Gastrocnemius medialis (tissue), 4 donors: ENCODE results near the gene SRD5A2. TPM values are rescaled to one million over a fixed set of nuclear protein-coding genes. Genes with fewer than 3 reads are reported as not detected.

Source experiments
- ATAC-seq, 2 donors: fragments of 150-250 bp; one replicate each; pipeline ENCODE4 v1.9.1; 2016
- DNase-seq, 2 donors: peaks; one replicate each; pipeline ENCODE4 v3.0.0-alpha.2; 2019
- H3K27ac ChIP-seq, 4 donors: fragments of 200-600 bp; sonication (generic); 1 replicate in 1 of 4; 2 replicates in 3 of 4; pipeline ENCODE4 v1.5.1; 2016 to 2018; ENCODE audit warnings: mild to moderate bottlenecking in 2 of 4, moderate library complexity in 1 of 4
- H3K27me3 ChIP-seq, 3 donors: fragments of 200-600 bp; sonication (generic) in 2 of 3; 1 replicate in 1 of 3; 2 replicates in 2 of 3; pipeline versions ENCODE4 v1.5.1 to v1.6.0; 2016 to 2019; ENCODE audit warnings: mild to moderate bottlenecking in 1 of 3, moderate library complexity in 1 of 3
- H3K36me3 ChIP-seq, 2 donors: fragments of 200-600 bp; sonication (generic) in 1 of 2; one replicate each; pipeline ENCODE4 v1.5.1; 2017 to 2018
- H3K4me1 ChIP-seq, 2 donors: fragments of 200-600 bp; sonication (generic) in 1 of 2; one replicate each; pipeline ENCODE4 v1.5.1; 2016 to 2017; ENCODE audit warnings: mild to moderate bottlenecking in 2 of 2
- H3K4me3 ChIP-seq, 4 donors: fragments of 200-600 bp; sonication (generic) in 3 of 4; 1 replicate in 1 of 4; 2 replicates in 3 of 4; pipeline ENCODE4 v1.5.1; 2016 to 2019; ENCODE audit warnings: mild to moderate bottlenecking in 2 of 4
- H3K9me3 ChIP-seq, 3 donors: fragments of 200-600 bp; sonication (generic) in 2 of 3; 1 replicate in 1 of 3; 2 replicates in 2 of 3; pipeline ENCODE4 v1.5.1; 2016 to 2019
- CTCF ChIP-seq, 5 experiments: fragments of 450-650 bp in 3 of 5; fragments of 200-600 bp in 2 of 5; sonication (generic) in 2 of 5; IDR thresholded peaks in 4 of 5; conservative IDR thresholded peaks in 1 of 5; 1 replicate in 4 of 5; 2 replicates in 1 of 5; pipeline ENCODE4 v1.5.1; 2016 to 2019; ENCODE audit warnings: antibody characterized with exemption in 5 of 5, mild to moderate bottlenecking in 3 of 5, moderate library complexity in 3 of 5
- POLR2A ChIP-seq, 2 donors: fragments of 450-650 bp; IDR thresholded peaks; one replicate each; pipeline ENCODE4 v1.6.1; 2017; ENCODE audit warnings: antibody characterized with exemption in 2 of 2, mild to moderate bottlenecking in 2 of 2, moderate library complexity in 2 of 2
- in situ Hi-C, 4 donors: fragments of 200-750 bp; cut with MboI; loops; one replicate each; pipeline versions ENCODE4 v1.15.0 to v1.8.0; 2017; ENCODE audit warnings: low sequenced_read_pairs in 4 of 4
- intact Hi-C: fragments of 100-400 bp; cut with DNase I; formaldehyde crosslinking; loops from one replicate; pipeline ENCODE4 v1.15.1; 2023; ENCODE audit warnings: low total_unique reads
- total RNA-seq, 4 donors: library from RNA; depleted of rRNA; stranded (reverse); fragments of >200 nt; gene quantifications; one replicate each; pipeline versions ENCODE4 v1.1.0 to v1.2.3, GENCODE V29; 2016

SRD5A2 gene
- total RNA-seq, 4 donors from 2014 or later = 0.07 to 0.31 (median 0.07) TPM; not detected in 1

GRCh38 chr2:31483246-31483645 is 97.5 kb downstream of the SRD5A2 start:
- no peaks in the 10 kb centered on the region for H3K9me3 ChIP-seq
- no peaks in the 10 kb centered on the region for H3K27me3 ChIP-seq
- intact Hi-C loops = no loop called here
- in situ Hi-C loops = no loop called here
- no peak overlapping the region for H3K27ac ChIP-seq
- DNase-seq (no peak), ATAC-seq (no peak)
- H3K36me3 ChIP-seq = no peaks in the 10 kb centered on the region
- H3K4me3 ChIP-seq = no peak overlapping the region
- H3K4me1 ChIP-seq = no peaks in the 10 kb centered on the region
- TF ChIP-seq CTCF (IDR thresholded peaks at IDR 0.05 in 4 of 5, conservative IDR thresholded peaks at IDR 0.05 in 1 of 5) (no peak), POLR2A (IDR thresholded peaks at IDR 0.05) (no peak)

GRCh38 chr2:31476511-31477180 is 104.1 kb downstream of the SRD5A2 start:
- H3K27ac ChIP-seq = no peak overlapping the region
- H3K4me3 ChIP-seq = no peak overlapping the region
- DNase-seq (no peak), ATAC-seq (no peak)
- in situ Hi-C loops = no loop called here
- H3K4me1 ChIP-seq = no peaks in the 10 kb centered on the region
- no peak for TF ChIP-seq POLR2A (IDR thresholded peaks at IDR 0.05)
- no peak for TF ChIP-seq CTCF (IDR thresholded peaks at IDR 0.05 in 4 of 5, conservative IDR thresholded peaks at IDR 0.05 in 1 of 5)
- no peaks in the 10 kb centered on the region for H3K36me3 ChIP-seq
- H3K9me3 ChIP-seq = no peaks in the 10 kb centered on the region
- H3K27me3 ChIP-seq = no peaks in the 10 kb centered on the region
- intact Hi-C loops = no loop called here

- H3K27ac ChIP-seq = no peak overlapping the region
- no peaks in the 10 kb centered on the region for H3K9me3 ChIP-seq
- in situ Hi-C loops = no loop called here
- ATAC-seq (no peak), DNase-seq (no peak)
- intact Hi-C loops = no loop called here
- no peaks in the 10 kb centered on the region for H3K27me3 ChIP-seq
- TF ChIP-seq CTCF (IDR thresholded peaks at IDR 0.05 in 4 of 5, conservative IDR thresholded peaks at IDR 0.05 in 1 of 5) = no peak
- TF ChIP-seq POLR2A (IDR thresholded peaks at IDR 0.05) = no peak
- H3K4me1 ChIP-seq = no peaks in the 10 kb centered on the region
- no peaks in the 10 kb centered on the region for H3K36me3 ChIP-seq
- no peak overlapping the region for H3K4me3 ChIP-seq
These were observed 105.0 kb downstream of the SRD5A2 start for GRCh38 chr2:31475692-31476091.

- Histone ChIP-seq H3K9me3 (no peaks in the 10 kb centered on the region), H3K27ac (no peak overlapping the region), H3K36me3 (no peaks in the 10 kb centered on the region), H3K4me1 (no peaks in the 10 kb centered on the region), H3K27me3 (no peaks in the 10 kb centered on the region), H3K4me3 (no peak overlapping the region)
- in situ Hi-C loops (no loop called here), intact Hi-C loops (no loop called here)
- TF ChIP-seq CTCF (IDR thresholded peaks at IDR 0.05 in 4 of 5, conservative IDR thresholded peaks at IDR 0.05 in 1 of 5) = no peak
- TF ChIP-seq POLR2A (IDR thresholded peaks at IDR 0.05) = no peak
- DNase-seq (no peak), ATAC-seq (no peak)
These were observed 106.4 kb downstream of the SRD5A2 start for GRCh38 chr2:31474296-31474695.

Other genes starting within 250 kb of the SRD5A2 start
- under 1 TPM in 3 of 4 donors, not detected in 1; 0.05 to 0.29 (median 0.07) TPM for gene XDH, start 166.2 kb downstream of the SRD5A2 start, total RNA-seq